Activated CD8-positive, alpha-beta memory T cell treated with anti-CD3 and anti-CD28 coated beads for 1 hour (primary cell): ENCODE measurements around the gene RAP2A.

ENCODE experiments used
- DNase-seq, 2 donors: peaks; one replicate each; pipeline ENCODE4 v3.0.0-alpha.2; 2020; ENCODE audit warnings: low read depth in 1 of 2; ENCODE audit errors: extremely low read depth in 1 of 2

The RAP2A gene

GRCh38 chr13:97422118-97423054 lies 11.6 kb upstream of the RAP2A start:
- DNase-seq = no peak

GRCh38 chr13:97423300-97424045 lies 10.5 kb upstream of the RAP2A start:
- no peak for DNase-seq

- no peak for DNase-seq
Measured at GRCh38 chr13:97425590-97425989, 8.4 kb upstream of the RAP2A start.

GRCh38 chr13:97426695-97427094 lies 7.3 kb upstream of the RAP2A start:
- DNase-seq = no peak

- no peak for DNase-seq
Measured at GRCh38 chr13:97429681-97430081, 4.3 kb upstream of the RAP2A start.

- DNase-seq = no peak
Measured at GRCh38 chr13:97430296-97430695, 3.7 kb upstream of the RAP2A start.

GRCh38 chr13:97431171-97431764 lies 2.7 kb upstream of the RAP2A start:
- no peak for DNase-seq

- DNase-seq = no peak
Measured at GRCh38 chr13:97432232-97432916, 1.6 kb upstream of the RAP2A start.

- peak; percentile 94 to 97 for DNase-seq
Measured at GRCh38 chr13:97432917-97433726, 847 bp upstream of the RAP2A start.

- peak in 1 of 2 donors; percentile 17 for DNase-seq
Measured at GRCh38 chr13:97434397-97435201, 630 bp downstream of the RAP2A start.

GRCh38 chr13:97435323-97435722 lies 1.4 kb downstream of the RAP2A start:
- no peak for DNase-seq

GRCh38 chr13:97435794-97436193 lies 1.8 kb downstream of the RAP2A start:
- no peak for DNase-seq

GRCh38 chr13:97436845-97437244 lies 2.9 kb downstream of the RAP2A start:
- DNase-seq = no peak

GRCh38 chr13:97437729-97438128 lies 3.8 kb downstream of the RAP2A start:
- no peak for DNase-seq

- no peak for DNase-seq
Measured at GRCh38 chr13:97438856-97439595, 5.1 kb downstream of the RAP2A start.

- DNase-seq = no peak
Measured at GRCh38 chr13:97440598-97441170, 6.7 kb downstream of the RAP2A start.

- no peak for DNase-seq
Measured at GRCh38 chr13:97441368-97441767, 7.4 kb downstream of the RAP2A start.

GRCh38 chr13:97445522-97446187 lies 11.7 kb downstream of the RAP2A start:
- DNase-seq = no peak
